H9 (cell line): ENCODE data around the gene PAK1. TPM values are rescaled to one million over a fixed set of nuclear protein-coding genes. Genes with fewer than 3 reads are reported as not detected.

ENCODE experiments used
- DNase-seq: peaks from one replicate; pipeline ENCODE4 v3.0.0-alpha.2; 2017
- H2AFZ ChIP-seq: one replicate; pipeline ENCODE4 v1.6.1; 2013; ENCODE audit warnings: mild to moderate bottlenecking, low read length, control low read depth, moderate library complexity
- H2AK5ac ChIP-seq: 2 replicates; pipeline ENCODE4 v1.6.1; 2013; ENCODE audit warnings: low read length, control low read depth, mixed read lengths; ENCODE audit not compliant: insufficient read length
- H2BK120ac ChIP-seq: one replicate; pipeline ENCODE4 v1.6.1; 2013; ENCODE audit warnings: low read depth, mild to moderate bottlenecking, low read length, control low read depth, inconsistent platforms; ENCODE audit not compliant: poor library complexity, severe bottlenecking
- H2BK12ac ChIP-seq: 2 replicates; pipeline ENCODE4 v1.6.1; 2013; ENCODE audit warnings: low read length, control low read depth, mixed read lengths, low read depth; ENCODE audit not compliant: insufficient read length
- H2BK15ac ChIP-seq: 2 replicates; pipeline ENCODE4 v1.6.1; 2013; ENCODE audit warnings: low read depth, low read length, control low read depth
- H2BK20ac ChIP-seq: one replicate; pipeline ENCODE4 v1.6.1; 2013; ENCODE audit warnings: low read depth, mild to moderate bottlenecking, low read length, control low read depth, inconsistent platforms; ENCODE audit not compliant: poor library complexity, severe bottlenecking
- H2BK5ac ChIP-seq: 2 replicates; pipeline ENCODE4 v1.6.1; 2013; ENCODE audit warnings: low read length, control low read depth, mixed read lengths; ENCODE audit not compliant: insufficient read length
- H3K14ac ChIP-seq: 2 replicates; pipeline ENCODE4 v1.6.1; 2013; ENCODE audit warnings: low read length, control low read depth; ENCODE audit not compliant: insufficient read depth
- H3K18ac ChIP-seq: 2 replicates; pipeline ENCODE4 v1.6.1; 2013; ENCODE audit warnings: low read depth, mild to moderate bottlenecking, mixed read lengths, low read length, control low read depth; ENCODE audit not compliant: insufficient read length
- H3K23ac ChIP-seq: 2 replicates; pipeline ENCODE4 v1.6.1; 2013; ENCODE audit warnings: low read length, control low read depth, mixed read lengths, low read depth; ENCODE audit not compliant: insufficient read length
- H3K23me2 ChIP-seq: 2 replicates; pipeline ENCODE4 v1.6.1; 2013; ENCODE audit warnings: low read depth, mild to moderate bottlenecking, mixed read lengths, low read length, control low read depth; ENCODE audit not compliant: insufficient read length, poor library complexity, severe bottlenecking
- H3K27ac ChIP-seq: 2 replicates; pipeline ENCODE4 v1.5.1; 2013; ENCODE audit warnings: low read length, control low read depth, mixed read lengths, low read depth; ENCODE audit not compliant: insufficient read length
- H3K27me3 ChIP-seq: 2 replicates; pipeline ENCODE4 v1.6.1; 2013; ENCODE audit warnings: low read length, control low read depth, inconsistent platforms; ENCODE audit not compliant: insufficient read depth
- H3K4ac ChIP-seq: 2 replicates; pipeline ENCODE4 v1.6.1; 2013; ENCODE audit warnings: low read depth, mild to moderate bottlenecking, control low read depth, inconsistent platforms, low read length, moderate library complexity
- H3K4me1 ChIP-seq: 2 replicates; pipeline ENCODE4 v1.6.1; 2013; ENCODE audit warnings: low read length, control low read depth, inconsistent platforms; ENCODE audit not compliant: insufficient read depth
- H3K4me2 ChIP-seq: 2 replicates; pipeline ENCODE4 v1.6.1; 2013; ENCODE audit warnings: low read length, control low read depth, mixed read lengths; ENCODE audit not compliant: insufficient read length, insufficient read depth
- H3K56ac ChIP-seq: 2 replicates; pipeline ENCODE4 v1.6.1; 2013; ENCODE audit warnings: low read depth, mild to moderate bottlenecking, mixed read lengths, low read length, control low read depth; ENCODE audit not compliant: insufficient read length
- H3K79me1 ChIP-seq: 2 replicates; pipeline ENCODE4 v1.6.1; 2013; ENCODE audit warnings: low read depth, mild to moderate bottlenecking, moderate library complexity, low read length, control low read depth, inconsistent platforms; ENCODE audit not compliant: insufficient read depth, poor library complexity, severe bottlenecking
- H3K79me2 ChIP-seq: 2 replicates; pipeline ENCODE4 v1.6.1; 2013; ENCODE audit warnings: low read length, control low read depth, inconsistent platforms; ENCODE audit not compliant: insufficient read depth
- H3K9ac ChIP-seq: 2 replicates; pipeline ENCODE4 v1.6.1; 2013; ENCODE audit warnings: low read length, control low read depth, mixed read lengths; ENCODE audit not compliant: insufficient read length; ENCODE audit errors: extremely low read depth
- H3K9me3 ChIP-seq: one replicate; pipeline ENCODE4 v1.6.1; 2013; ENCODE audit warnings: low read depth, low read length, inconsistent platforms; ENCODE audit not compliant: control insufficient read depth
- H3T11ph ChIP-seq: one replicate; pipeline ENCODE4 v1.6.1; 2013; ENCODE audit warnings: mild to moderate bottlenecking, low read length, control low read depth, inconsistent platforms
- H4K20me1 ChIP-seq: one replicate; pipeline ENCODE4 v1.6.1; 2013; ENCODE audit not compliant: control insufficient read depth, insufficient read length, insufficient read depth
- H4K5ac ChIP-seq: 2 replicates; pipeline ENCODE4 v1.6.1; 2013; ENCODE audit warnings: low read depth, mild to moderate bottlenecking, mixed read lengths, low read length, control low read depth; ENCODE audit not compliant: insufficient read length
- H4K8ac ChIP-seq: replicated peaks from 2 replicates; pipeline ENCODE4 v1.6.1; 2013; ENCODE audit warnings: low read length, control low read depth, mixed read lengths, low read depth; ENCODE audit not compliant: insufficient read length
- H4K91ac ChIP-seq: 2 replicates; pipeline ENCODE4 v1.6.1; 2013; ENCODE audit warnings: low read depth, mild to moderate bottlenecking, moderate library complexity, mixed read lengths, low read length, control low read depth; ENCODE audit not compliant: insufficient read length
- H3K27ac Mint-ChIP-seq, 3 experiments: 2 replicates in 2 of 3; 3 replicates in 1 of 3; pipeline ENCODE4 v1.8.0; 2020 to 2021; ENCODE audit warnings: mixed read lengths in 3 of 3, mild to moderate bottlenecking in 1 of 3, moderate library complexity in 1 of 3
- H3K27me3 Mint-ChIP-seq: 2 replicates; pipeline ENCODE4 v1.8.0; 2021; ENCODE audit warnings: low read depth, mild to moderate bottlenecking, moderate library complexity, mixed read lengths
- H3K36me3 Mint-ChIP-seq, 3 experiments: 2 replicates in 2 of 3; 3 replicates in 1 of 3; pipeline ENCODE4 v1.8.0; 2020 to 2021; ENCODE audit warnings: low read depth in 3 of 3, mixed read lengths in 3 of 3; ENCODE audit not compliant: insufficient read depth in 1 of 3
- H3K4me1 Mint-ChIP-seq, 2 experiments: 2 replicates each; pipeline ENCODE4 v1.8.0; 2020; ENCODE audit warnings: mixed read lengths in 2 of 2
- H3K4me3 Mint-ChIP-seq, 2 experiments: 2 replicates in 1 of 2; 3 replicates in 1 of 2; pipeline ENCODE4 v1.8.0; 2020 to 2021; ENCODE audit warnings: mild to moderate bottlenecking in 2 of 2, mixed read lengths in 2 of 2, moderate library complexity in 1 of 2
- H3K9me3 Mint-ChIP-seq, 2 experiments: 2 replicates in 1 of 2; 3 replicates in 1 of 2; pipeline ENCODE4 v1.8.0; 2020; ENCODE audit warnings: mild to moderate bottlenecking in 2 of 2, mixed read lengths in 2 of 2, moderate library complexity in 1 of 2
- CTCF ChIP-seq: fragments of 200-600 bp; sonication (generic); conservative IDR thresholded peaks from 3 replicates; pipeline ENCODE4 v1.8.0; 2021; ENCODE audit warnings: antibody characterized with exemption, mild to moderate bottlenecking
- WGBS: extraction: QIAGEN DNeasy Blood & Tissue Kit; methylation state at CpG from one replicate; pipeline ENCODE4 v1.1.7; 2013; ENCODE audit warnings: missing lambda C conversion rate, low lambda C conversion rate, mixed read lengths; ENCODE audit not compliant: insufficient read length; ENCODE audit errors: extremely low coverage; 5-methylcytosine and 5-hydroxymethylcytosine counted together
- total RNA-seq: library from RNA; stranded (reverse); gene quantifications from 2 replicates; pipeline ENCODE4 v1.2.1, GENCODE V29; 2021

PAK1 gene
- total RNA-seq, 1 experiment from 2014 or later, result 122 TPM

GRCh38 chr11:77278595-77279506, 195.0 kb downstream of the PAK1 start:
- Histone ChIP-seq H3K4me1 (no peaks in the 10 kb centered on the region), H3K79me2 (no peaks in the 10 kb centered on the region), H2AFZ (no peak overlapping the region), H4K8ac (no peak overlapping the region), H3K14ac (no peak overlapping the region), H3K18ac (no peak overlapping the region), H2BK120ac (no peak overlapping the region), H3K4me2 (no peak overlapping the region), H3K27me3 (no peaks in the 10 kb centered on the region), H3K79me1 (no peaks in the 10 kb centered on the region), H3K4ac (no peak overlapping the region), H3T11ph (no peak overlapping the region), H4K5ac (no peak overlapping the region), H2BK5ac (no peak overlapping the region), H3K56ac (no peak overlapping the region), H2BK12ac (no peak overlapping the region), H2BK15ac (no peak overlapping the region), H4K20me1 (no peaks in the 10 kb centered on the region), H2BK20ac (no peak overlapping the region), H4K91ac (no peak overlapping the region), H2AK5ac (no peak overlapping the region), H3K23ac (no peak overlapping the region), H3K27ac (no peak overlapping the region), H3K9ac (no peak overlapping the region), H3K23me2 (no peaks in the 10 kb centered on the region), H3K9me3 (no peaks in the 10 kb centered on the region)
- no peak for DNase-seq
- WGBS, result no CpG with 5 or more reads among the region's 2 CpGs
- no peak for TF ChIP-seq CTCF
- Mint-ChIP-seq H3K4me3 (no peak overlapping the region), H3K9me3 (no peaks in the 10 kb centered on the region), H3K27me3 (no peaks in the 10 kb centered on the region), H3K4me1 (no peaks in the 10 kb centered on the region), H3K36me3 (no peaks in the 10 kb centered on the region), H3K27ac (no peak overlapping the region)
